SIG-M5 (cell line): Measurements from ENCODE around the gene OPCML.

Source experiments
- DNase-seq: peaks from one replicate; lab custom pipeline; 2025; lab: John Stamatoyannopoulos, UW

The OPCML gene

GRCh38 chr11:133173810-133174412 lies 358.4 kb downstream of the OPCML start:
- no peak for DNase-seq

DNA sequence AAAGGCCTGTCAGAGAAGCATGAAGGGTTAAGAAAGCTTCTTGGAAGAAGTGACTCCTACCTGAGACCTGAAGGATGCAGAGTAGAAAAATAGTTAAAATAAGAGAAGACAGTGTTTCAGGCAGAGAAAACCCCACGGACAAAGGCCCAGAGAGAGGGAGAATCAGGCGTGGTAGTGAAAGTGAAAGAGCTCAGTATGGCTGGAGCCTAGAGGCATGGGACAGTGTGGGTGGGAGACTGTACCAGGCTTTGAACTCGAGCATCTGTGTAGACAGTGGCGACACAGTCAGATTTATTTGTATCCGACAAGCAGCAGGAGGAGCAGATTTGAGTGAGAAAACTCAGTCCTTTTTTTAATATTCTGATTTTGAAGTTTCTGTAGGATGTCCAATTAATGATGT lies 360.0 kb downstream of the OPCML start:
- DNase-seq = no peak

- DNase-seq = no peak
These were observed 360.9 kb downstream of the OPCML start for GRCh38 chr11:133171374-133171773.

DNA sequence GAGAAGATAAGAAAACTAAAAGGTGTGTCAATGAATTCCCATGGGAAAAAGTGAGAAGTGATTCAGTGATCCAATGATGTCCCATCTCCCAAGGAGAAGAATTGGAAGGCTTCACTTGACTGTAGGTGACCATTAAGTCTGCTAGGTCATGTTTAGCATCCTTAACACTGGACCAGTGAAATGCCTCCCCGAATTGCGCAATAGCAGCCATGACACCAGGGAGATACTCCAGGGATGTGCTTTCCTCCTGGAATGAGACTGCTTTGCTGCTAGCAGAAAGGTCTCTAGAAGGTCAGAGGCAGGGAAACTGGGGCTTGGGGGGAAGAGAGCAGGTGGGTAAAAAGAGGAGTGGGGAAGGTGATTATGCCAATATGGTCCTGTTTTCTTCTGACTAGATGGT lies 364.3 kb downstream of the OPCML start:
- DNase-seq = no peak

- no peak for DNase-seq
These were observed 365.6 kb downstream of the OPCML start for GRCh38 chr11:133166662-133167061.

GRCh38 chr11:133164986-133165385 lies 367.3 kb downstream of the OPCML start:
- no peak for DNase-seq

DNA sequence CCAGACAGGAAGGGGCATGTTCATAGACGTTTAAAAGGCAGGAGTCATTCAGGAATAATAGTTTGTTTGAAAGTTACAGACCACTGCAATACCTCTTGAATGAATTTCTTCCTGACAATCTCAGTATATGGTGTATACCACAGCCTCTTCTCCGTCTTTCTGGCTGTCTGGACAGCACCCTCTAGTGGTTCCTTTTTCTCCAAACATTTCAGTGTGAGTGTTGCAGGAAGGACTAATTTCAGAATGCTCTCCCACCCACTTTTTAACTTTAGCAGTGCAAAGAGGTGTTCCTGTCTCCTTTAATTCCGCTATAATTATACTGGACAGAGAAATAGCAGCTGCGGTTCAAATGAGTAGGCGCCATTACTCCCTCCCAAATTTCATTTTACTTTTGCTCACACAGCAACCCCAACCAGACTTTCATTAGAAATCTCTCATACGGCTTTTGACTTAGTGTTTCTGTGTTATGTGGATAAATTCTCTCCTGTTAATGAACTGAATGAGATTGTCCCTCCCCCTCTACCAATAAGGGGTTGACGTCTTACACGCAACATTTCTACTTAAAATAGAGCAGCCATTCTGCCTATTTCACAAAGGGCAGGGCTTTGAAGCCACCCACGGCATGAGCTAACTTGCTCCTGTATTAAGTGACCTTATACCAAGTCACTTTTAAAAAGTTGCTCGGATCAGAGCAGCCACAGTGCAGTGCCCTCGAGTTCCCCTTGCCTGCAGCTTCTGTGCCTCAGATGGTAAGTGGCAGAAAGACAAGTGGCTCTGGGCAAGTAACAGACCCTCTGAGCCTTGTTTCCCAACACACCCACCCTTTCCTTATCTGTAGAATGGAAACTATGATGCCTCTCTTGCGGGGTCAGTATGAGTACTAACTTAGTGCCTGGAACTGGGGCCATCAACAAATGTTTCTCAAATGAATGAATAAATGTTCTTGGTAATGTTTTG lies 368.6 kb downstream of the OPCML start:
- DNase-seq = no peak

DNA sequence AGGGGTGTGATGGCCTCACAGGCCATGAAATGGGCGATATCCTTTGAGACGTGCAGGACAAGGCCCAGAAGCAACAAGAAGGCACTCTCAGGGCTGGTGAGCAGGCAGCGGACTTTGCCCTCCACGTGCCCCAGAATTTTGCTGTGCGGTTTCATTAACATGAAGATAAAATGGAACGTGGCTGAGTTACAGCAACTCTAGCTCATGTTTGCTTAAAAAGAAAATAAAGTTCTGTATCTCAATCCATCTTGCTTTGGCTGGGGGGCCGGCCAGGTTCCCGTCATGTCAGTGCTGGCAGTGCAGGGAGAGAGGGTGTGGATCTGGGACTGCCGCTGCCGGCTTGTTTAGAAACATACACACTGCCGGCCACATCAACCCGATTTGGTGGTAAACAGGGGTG lies 370.1 kb downstream of the OPCML start:
- no peak for DNase-seq

DNA sequence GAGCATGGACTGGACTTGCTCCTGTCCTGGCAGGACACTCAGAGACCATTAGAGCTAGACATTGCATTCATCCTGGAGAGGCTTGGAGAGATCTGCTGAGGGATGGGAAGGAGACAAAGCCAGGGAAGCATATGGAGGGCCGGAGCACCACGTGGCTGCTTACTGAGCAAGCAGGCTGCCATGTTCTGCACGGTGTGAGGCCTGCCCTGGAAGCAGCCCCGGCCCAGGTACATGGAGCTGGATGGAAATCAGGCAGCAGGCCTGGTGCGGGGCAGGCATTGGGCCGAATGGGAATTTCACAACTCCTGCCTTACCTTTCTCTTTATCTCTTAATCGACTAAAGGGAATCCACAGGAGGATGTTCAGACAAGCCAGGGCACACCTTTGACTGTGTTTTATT lies 371.5 kb downstream of the OPCML start:
- DNase-seq = no peak

GRCh38 chr11:133156986-133157745 lies 375.1 kb downstream of the OPCML start:
- DNase-seq = no peak

GRCh38 chr11:133154781-133155180 lies 377.5 kb downstream of the OPCML start:
- no peak for DNase-seq

- no peak for DNase-seq
These were observed 378.2 kb downstream of the OPCML start for GRCh38 chr11:133154076-133154475.

GRCh38 chr11:133153031-133153430 lies 379.3 kb downstream of the OPCML start:
- no peak for DNase-seq

DNA sequence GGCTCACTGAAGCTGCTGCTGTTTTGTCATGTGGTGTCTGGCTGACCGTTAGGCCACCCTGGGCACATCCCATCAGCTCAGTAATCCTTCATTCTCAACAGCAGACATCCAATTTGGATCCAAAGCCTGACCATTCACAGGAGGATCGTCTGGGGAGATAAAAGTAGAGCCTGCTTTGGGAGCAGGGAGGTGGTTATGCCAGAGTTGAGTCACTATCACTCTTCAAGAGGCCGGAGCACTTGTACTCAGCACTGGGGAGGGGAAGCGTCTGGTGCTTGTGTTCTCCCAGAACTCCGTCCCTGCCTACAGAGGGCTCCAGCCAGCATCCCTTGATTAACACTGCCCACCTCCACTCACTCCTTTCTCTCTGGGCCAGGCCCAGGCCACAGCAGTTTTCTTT lies 382.6 kb downstream of the OPCML start:
- DNase-seq = no peak

DNA sequence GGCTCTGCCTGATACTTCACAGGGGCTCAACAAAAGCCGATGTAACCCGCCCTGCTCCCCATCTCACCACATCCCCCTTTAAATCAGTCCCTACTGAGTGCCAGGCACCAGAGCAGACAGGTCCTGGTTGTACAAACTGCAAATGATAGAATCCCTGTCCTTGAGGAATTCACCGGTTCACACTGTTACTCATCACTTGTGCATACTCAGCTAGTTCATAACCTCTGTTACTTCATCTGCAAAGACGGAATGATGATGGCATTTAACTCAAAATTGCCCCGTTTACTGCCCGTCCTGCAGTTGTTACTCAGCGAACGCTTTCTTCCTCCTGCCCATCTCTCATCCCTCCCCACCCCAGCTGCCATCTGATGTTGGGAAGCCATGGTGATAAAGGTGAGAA lies 384.7 kb downstream of the OPCML start:
- no peak for DNase-seq

DNA sequence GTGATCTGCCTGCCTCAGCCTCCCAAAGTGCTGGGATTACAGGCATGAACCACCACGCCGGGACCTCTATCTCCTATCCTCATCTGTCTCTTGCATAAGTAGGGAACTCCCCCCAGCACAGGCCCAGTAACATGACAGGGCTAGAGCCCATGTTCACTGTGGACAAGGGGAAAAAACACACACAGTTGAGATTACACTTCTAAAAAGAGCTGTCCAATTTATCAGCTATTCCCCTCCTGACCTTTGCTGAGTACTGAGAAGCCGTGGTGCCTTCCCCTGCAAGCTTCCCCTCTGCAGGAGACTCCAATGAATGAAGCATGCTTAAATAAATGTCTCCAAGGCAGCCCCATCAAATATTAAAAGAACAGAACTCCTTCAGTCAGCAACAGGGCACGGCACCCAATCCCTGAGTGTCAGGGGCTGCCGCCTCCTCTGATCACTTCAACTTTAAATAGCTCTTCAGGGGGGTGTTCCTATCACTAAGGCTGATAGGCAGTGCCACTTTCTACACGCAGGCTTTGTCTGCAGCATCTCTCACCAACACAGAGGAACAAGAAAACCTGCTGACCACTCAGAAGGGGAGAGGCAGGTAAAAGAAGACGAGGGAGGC lies 385.5 kb downstream of the OPCML start:
- DNase-seq = no peak

- no peak for DNase-seq
These were observed 394.4 kb downstream of the OPCML start for GRCh38 chr11:133137939-133138338.

DNA sequence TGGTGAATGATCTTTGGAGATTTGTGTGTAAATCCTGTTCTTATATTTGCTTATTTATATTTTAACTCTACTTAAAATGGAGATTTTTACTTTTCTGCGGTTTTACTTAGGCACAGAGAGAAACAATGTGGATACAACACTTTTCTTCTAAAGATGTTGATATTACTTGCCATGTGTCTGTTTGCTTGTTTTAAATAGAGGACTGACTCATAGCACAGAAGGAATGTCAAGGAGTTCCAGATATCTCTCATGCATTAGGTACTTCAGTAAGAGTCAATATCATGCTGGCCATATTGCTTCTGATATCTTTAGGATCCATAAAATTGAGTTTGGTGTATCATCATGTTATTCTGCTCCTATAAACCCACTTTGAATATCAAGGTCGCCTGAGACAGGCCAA lies 395.0 kb downstream of the OPCML start:
- DNase-seq = no peak

DNA sequence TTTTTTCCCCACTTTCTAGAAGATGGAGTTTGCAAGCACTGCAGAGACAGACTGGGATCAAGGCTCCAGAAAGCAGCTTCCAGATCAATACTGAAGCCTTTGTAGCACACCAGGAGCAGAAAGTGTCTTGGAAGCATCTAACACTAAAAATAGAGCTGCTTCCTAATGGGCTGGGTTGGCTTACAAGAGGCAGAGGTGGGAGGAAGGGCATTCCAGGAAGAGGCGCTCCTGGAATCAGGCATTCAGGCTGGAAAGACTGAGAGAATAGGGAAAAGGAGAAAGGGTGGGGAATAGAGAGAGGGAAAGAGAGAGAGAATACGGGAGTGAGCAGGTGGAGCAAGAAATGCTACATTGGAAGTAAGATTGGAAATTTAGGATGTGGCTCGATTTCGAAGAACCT lies 395.9 kb downstream of the OPCML start:
- no peak for DNase-seq

DNA sequence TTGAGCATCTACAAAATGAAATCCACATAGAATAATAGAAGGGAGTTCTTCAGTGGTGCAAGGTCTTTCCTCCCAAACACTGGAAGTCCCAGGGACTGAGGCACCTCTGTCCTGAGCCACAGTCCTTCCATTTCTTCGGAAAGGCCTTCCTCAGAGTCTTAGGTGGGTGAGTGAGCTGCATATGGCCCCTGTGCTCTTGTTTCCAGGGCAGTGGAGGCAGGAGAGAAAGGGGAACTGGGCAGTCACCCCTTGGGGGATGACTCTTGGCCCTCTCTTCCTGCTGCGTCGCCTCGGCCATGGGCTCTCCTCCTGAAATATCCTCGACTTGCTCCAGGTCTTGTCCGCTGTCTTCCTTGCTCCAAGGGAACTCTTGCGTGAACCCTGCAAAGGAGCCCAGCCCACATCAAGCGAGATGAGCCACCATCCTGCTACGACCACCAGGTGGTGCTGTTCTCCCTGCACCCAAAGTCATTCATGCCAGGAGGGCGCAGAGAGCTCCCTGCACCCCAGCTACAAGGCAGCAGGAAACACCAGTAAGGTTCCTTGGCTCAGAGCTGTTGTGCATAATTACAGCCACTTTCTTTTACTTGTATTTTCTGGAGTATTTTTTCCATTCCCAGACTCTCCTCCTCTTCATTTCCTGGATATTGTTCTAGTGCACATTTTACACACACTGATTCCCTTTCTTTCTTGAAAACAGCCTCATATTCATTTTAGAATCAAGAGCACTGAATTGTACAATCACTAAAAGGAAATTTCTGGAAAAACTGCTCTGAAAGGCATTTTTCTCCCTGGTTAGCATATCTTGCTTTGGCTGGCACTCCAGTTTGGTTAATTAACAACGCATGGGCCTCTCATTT lies 397.8 kb downstream of the OPCML start:
- no peak for DNase-seq

- no peak for DNase-seq
These were observed 398.7 kb downstream of the OPCML start for GRCh38 chr11:133133606-133134005.
